GM12878 (cell line): ENCODE data around the gene KRT32. TPM values are rescaled to one million over a fixed set of nuclear protein-coding genes. Genes with fewer than 3 reads are reported as not detected.

Experiments used
- ATAC-seq: fragments of 200-7000 bp; cut with Tn5 transposase; 3 replicates; pipeline ENCODE4 v1.9.1; 2020; ENCODE audit warnings: mild to moderate bottlenecking, moderate library complexity
- Bru-seq: library from RNA; stranded (reverse); fragments of 400-500 nt; gene quantifications from one replicate; lab custom pipeline; 2021; lab: Mats Ljungman, UMichigan
- BruChase-seq, 2 experiments: library from RNA; stranded (reverse); fragments of 400-500 nt; gene quantifications; one replicate each; lab custom pipeline; 2021; lab: Mats Ljungman, UMichigan
- BruUV-seq: library from RNA; stranded (reverse); fragments of 400-500 nt; replicated peaks from 2 replicates; lab custom pipeline; 2021; lab: Mats Ljungman, UMichigan
- CTCF ChIA-PET: fragments of 300-600 bp; sonication (Branson Sonifier 250); formaldehyde crosslinking; extraction: SDS; loops from one replicate; lab custom pipeline; 2021; ENCODE audit warnings: inconsistent platforms; lab: Yijun Ruan, JAX
- POLR2A ChIA-PET: fragments of 350-600 bp; formaldehyde crosslinking; extraction: SDS; loops from one replicate; lab custom pipeline; 2021; ENCODE audit warnings: inconsistent platforms; lab: Charles Lee
- RAD21 ChIA-PET: fragments of 300-600 bp; sonication (Branson Sonifier 250); formaldehyde crosslinking; loops from one replicate; lab custom pipeline; 2023; ENCODE audit warnings: antibody characterized with exemption; ENCODE audit not compliant: unreplicated experiment; lab: Charles Lee
- SMC1A ChIA-PET: fragments of 300-600 bp; sonication (Branson Sonifier 250); formaldehyde crosslinking; loops from one replicate; lab custom pipeline; 2023; ENCODE audit not compliant: unreplicated experiment, uncharacterized antibody; lab: Charles Lee
- DNase-seq: peaks from one replicate; pipeline ENCODE4 v3.0.0-alpha.2; 2011; ENCODE audit warnings: low read depth, low spot score
- FAIRE-seq: peaks from 3 replicates; lab custom pipeline; 2011; peaks lifted over from hg19 to GRCh38; lab: Jason Lieb, UNC
- H2AFZ ChIP-seq: 2 replicates; pipeline ENCODE4 v1.6.0; 2011; ENCODE audit warnings: low read depth, low read length, control low read depth; ENCODE audit not compliant: control insufficient read depth
- H3K27ac ChIP-seq: 2 replicates; pipeline ENCODE4 v1.5.1; 2011; ENCODE audit warnings: control low read depth; ENCODE audit not compliant: control insufficient read depth, insufficient read depth
- H3K27me3 ChIP-seq, 2 experiments: replicated peaks in 1 of 2; 2 replicates each; pipeline versions ENCODE4 v1.6.0 to v1.6.1; 2011; ENCODE audit warnings: low read length in 1 of 2; ENCODE audit not compliant: control insufficient read depth in 2 of 2, insufficient read depth in 2 of 2
- H3K36me3 ChIP-seq, 2 experiments: 2 replicates each; pipeline ENCODE4 v1.5.1; 2011; ENCODE audit warnings: low read length in 1 of 2; ENCODE audit not compliant: control insufficient read depth in 2 of 2, insufficient read depth in 2 of 2
- H3K4me1 ChIP-seq: 2 replicates; pipeline ENCODE4 v1.6.1; 2011; ENCODE audit warnings: mild to moderate bottlenecking, low read length, moderate library complexity, mixed read lengths; ENCODE audit not compliant: control insufficient read depth, insufficient read depth
- H3K4me2 ChIP-seq: 2 replicates; pipeline ENCODE4 v1.6.0; 2011; ENCODE audit warnings: control low read depth; ENCODE audit not compliant: control insufficient read depth, insufficient read depth
- H3K4me3 ChIP-seq: fragments of 200-600 bp; sonication (generic); 2 replicates; pipeline ENCODE4 v1.5.1; 2016
- H3K79me2 ChIP-seq: 2 replicates; pipeline ENCODE4 v1.6.0; 2011; ENCODE audit warnings: low read length; ENCODE audit not compliant: control insufficient read depth, insufficient read depth
- H3K9ac ChIP-seq: 2 replicates; pipeline ENCODE4 v1.8.0; 2011; ENCODE audit warnings: low read length, control low read depth, mixed read lengths; ENCODE audit not compliant: control insufficient read depth, insufficient read depth
- H3K9me3 ChIP-seq: replicated peaks from 3 replicates; pipeline ENCODE4 v1.5.1; 2011; ENCODE audit warnings: mild to moderate bottlenecking, low read length; ENCODE audit not compliant: control insufficient read depth, insufficient read depth
- H4K20me1 ChIP-seq: 2 replicates; pipeline ENCODE4 v1.6.0; 2011; ENCODE audit not compliant: control insufficient read depth, insufficient read depth
- BMI1 ChIP-seq: fragments of 450-650 bp; IDR thresholded peaks from 2 replicates; pipeline ENCODE4 v1.6.1; 2016; ENCODE audit warnings: mild to moderate bottlenecking, moderate library complexity, borderline replicate concordance
- CHD2 ChIP-seq: IDR thresholded peaks from 2 replicates; pipeline ENCODE4 v1.6.1; 2011; ENCODE audit warnings: low read depth, low read length, improper control_type of control experiment, borderline replicate concordance
- FOS ChIP-seq: IDR thresholded peaks from 3 replicates; pipeline ENCODE4 v1.6.1; 2011; ENCODE audit warnings: borderline replicate concordance; ENCODE audit not compliant: insufficient read length; ENCODE audit errors: extremely low read depth
- TCF3 ChIP-seq: IDR thresholded peaks from 2 replicates; pipeline ENCODE4 v1.6.1; 2012; ENCODE audit warnings: low read depth, mild to moderate bottlenecking, low read length, borderline replicate concordance; ENCODE audit not compliant: insufficient read depth
- WGBS: methylation state at CpG from one replicate; pipeline ENCODE4 v1.1.6; 2016; ENCODE audit warnings: low lambda C conversion rate; ENCODE audit not compliant: insufficient replicate concordance, insufficient coverage; ENCODE audit errors: missing lambda C conversion rate; 5-methylcytosine and 5-hydroxymethylcytosine counted together
- in situ Hi-C: fragments of 300-500 bp; cut with MboI; formaldehyde crosslinking; loops from 9 replicates; pipeline ENCODE4 v1.14.3; 2018; ENCODE audit warnings: mixed read lengths
- intact Hi-C: fragments of 100-400 bp; cut with micrococcal nuclease; formaldehyde crosslinking; loops from one replicate; pipeline ENCODE4 v1.14.2; 2022; ENCODE audit not compliant: unreplicated experiment
- long read RNA-seq, 2 experiments: library from polyadenylated mRNA; unstranded; transcript quantifications; one replicate each; pipeline ENCODE4 v2.0.0, GENCODE V29; 2019 to 2020
- polyA minus RNA-seq, 3 experiments: library from RNA; depleted of rRNA, polyadenylated mRNA; stranded (reverse); fragments of >200 nt; gene quantifications; 2 replicates each; pipeline ENCODE4 v1.2.3, GENCODE V29; 2011
- polyA plus RNA-seq, 11 experiments: library from polyadenylated mRNA; depleted of rRNA in 4 of 11; unstranded in 6 of 11; stranded (reverse) in 5 of 11; fragments of >200 nt; fragmentation: Nextera tagmentation in 4 of 11; fragmentation: Illumina TruSeq in 1 of 11; extraction: Ambion mirVana in 4 of 11; extraction: Trizol in 1 of 11; gene quantifications; 1 replicate in 1 of 11; 2 replicates in 10 of 11; pipeline versions ENCODE4 v1.2.1 to v1.2.3, GENCODE V29; 2011 to 2016; ENCODE audit warnings: inconsistent platforms in 2 of 11, missing spikeins in 2 of 11, low read depth in 1 of 11
- total RNA-seq, 4 experiments: library from RNA; depleted of rRNA in 3 of 4; stranded (reverse); fragments of >200 nt in 3 of 4; fragmentation: Illumina TruSeq in 1 of 4; extraction: Trizol in 1 of 4; gene quantifications; 2 replicates each; pipeline versions ENCODE4 v1.2.1 to v1.2.3, GENCODE V29; 2013 to 2021
- TF ChIP-seq, protein P1 (sequence below): fragments of 450-650 bp; formaldehyde crosslinking; IDR thresholded peaks from 2 replicates; pipeline ENCODE4 v1.4.0; 2022; ENCODE audit warnings: mild to moderate bottlenecking, moderate library complexity

Gene KRT32
- total RNA-seq (2013; cell fraction: nucleolus; rRNA removed) = not detected in 2 replicates
- not detected in 2 replicates for total RNA-seq (2014; rRNA removed)
- not detected in 2 replicates for total RNA-seq (2014; rRNA removed; fragmentation: Illumina TruSeq; extraction: Trizol)
- total RNA-seq (2021) = not detected in 2 replicates
- not detected for polyA plus RNA-seq (2011; ENCODE audit: low read depth)
- polyA plus RNA-seq (2011; rRNA removed) = not detected in 2 replicates
- not detected in 2 replicates for polyA plus RNA-seq (2011; cell fraction: cytosol; rRNA removed)
- not detected in 2 replicates for polyA plus RNA-seq (2011; cell fraction: nucleus; rRNA removed)
- polyA plus RNA-seq (2012) = not detected in 2 replicates
- polyA plus RNA-seq (2014; fragmentation: Illumina TruSeq; extraction: Trizol) = not detected in 2 replicates
- polyA plus RNA-seq (2014; fragmentation: Nextera tagmentation; extraction: Ambion mirVana) = not detected
- polyA plus RNA-seq (2014; rRNA removed) = not detected in 2 replicates
- not detected for polyA plus RNA-seq (2016; fragmentation: Nextera tagmentation; extraction: Ambion mirVana)
- polyA minus RNA-seq (2011; rRNA and poly(A)+ RNA removed) = not detected in 2 replicates
- polyA minus RNA-seq (2011; cell fraction: cytosol; rRNA and poly(A)+ RNA removed) = not detected in 2 replicates
- not detected in 2 replicates for polyA minus RNA-seq (2011; cell fraction: nucleus; rRNA and poly(A)+ RNA removed)
- Bru-seq, nascent RNA = not detected
- not detected for BruChase-seq, experiment 1, labeled RNA remaining after a 6-hour chase
- not detected for BruChase-seq, experiment 2, labeled RNA remaining after a 2-hour chase
- long read RNA-seq, experiment 1 = 0 reads
- long read RNA-seq, experiment 2 = 0 reads

DNA sequence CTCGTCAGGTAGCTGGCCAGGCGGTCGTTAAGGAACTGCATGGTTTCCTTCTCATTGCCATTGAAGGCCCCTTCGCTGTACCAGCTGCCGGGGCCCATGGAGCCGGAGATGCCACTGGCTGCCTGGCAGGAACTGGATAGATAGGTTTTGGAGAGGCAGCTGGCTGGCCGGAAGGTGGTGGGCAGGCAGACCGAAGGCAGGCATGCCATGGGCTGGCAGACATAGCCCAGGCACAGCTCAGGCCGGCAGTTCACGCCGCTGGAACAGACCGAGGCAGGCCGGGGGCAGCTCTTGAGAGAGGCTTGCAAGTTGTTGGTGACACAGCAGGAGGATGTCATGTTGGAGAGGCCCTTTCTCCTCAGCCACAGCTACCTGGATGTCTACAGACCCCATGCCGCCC is at the start of gene KRT32:
TSS of gene KRT32 (minus strand) at position 399 of the 400 bp plus-strand sequence. CDS start at position 338, 61 bp downstream.
- ChIA-PET CTCF (interaction anchor here (0.6 to 1.3 kb wide), 3 partner anchors 11 to 629 kb away, joined by 3 read pairs; no protein-coding TSS in a partner anchor), RAD21 (no interaction called here), SMC1A (no interaction called here), POLR2A (no interaction called here)
- BruUV-seq = no TSS peak
- H4K20me1 ChIP-seq = no peaks in the 10 kb centered on the region
- H3K27ac ChIP-seq = no peak within 1 kb of the TSS
- ATAC-seq = no peak
- H3K4me3 ChIP-seq = no peak within 1 kb of the TSS
- H2AFZ ChIP-seq = no peak within 1 kb of the TSS
- TF ChIP-seq, protein P1, sequence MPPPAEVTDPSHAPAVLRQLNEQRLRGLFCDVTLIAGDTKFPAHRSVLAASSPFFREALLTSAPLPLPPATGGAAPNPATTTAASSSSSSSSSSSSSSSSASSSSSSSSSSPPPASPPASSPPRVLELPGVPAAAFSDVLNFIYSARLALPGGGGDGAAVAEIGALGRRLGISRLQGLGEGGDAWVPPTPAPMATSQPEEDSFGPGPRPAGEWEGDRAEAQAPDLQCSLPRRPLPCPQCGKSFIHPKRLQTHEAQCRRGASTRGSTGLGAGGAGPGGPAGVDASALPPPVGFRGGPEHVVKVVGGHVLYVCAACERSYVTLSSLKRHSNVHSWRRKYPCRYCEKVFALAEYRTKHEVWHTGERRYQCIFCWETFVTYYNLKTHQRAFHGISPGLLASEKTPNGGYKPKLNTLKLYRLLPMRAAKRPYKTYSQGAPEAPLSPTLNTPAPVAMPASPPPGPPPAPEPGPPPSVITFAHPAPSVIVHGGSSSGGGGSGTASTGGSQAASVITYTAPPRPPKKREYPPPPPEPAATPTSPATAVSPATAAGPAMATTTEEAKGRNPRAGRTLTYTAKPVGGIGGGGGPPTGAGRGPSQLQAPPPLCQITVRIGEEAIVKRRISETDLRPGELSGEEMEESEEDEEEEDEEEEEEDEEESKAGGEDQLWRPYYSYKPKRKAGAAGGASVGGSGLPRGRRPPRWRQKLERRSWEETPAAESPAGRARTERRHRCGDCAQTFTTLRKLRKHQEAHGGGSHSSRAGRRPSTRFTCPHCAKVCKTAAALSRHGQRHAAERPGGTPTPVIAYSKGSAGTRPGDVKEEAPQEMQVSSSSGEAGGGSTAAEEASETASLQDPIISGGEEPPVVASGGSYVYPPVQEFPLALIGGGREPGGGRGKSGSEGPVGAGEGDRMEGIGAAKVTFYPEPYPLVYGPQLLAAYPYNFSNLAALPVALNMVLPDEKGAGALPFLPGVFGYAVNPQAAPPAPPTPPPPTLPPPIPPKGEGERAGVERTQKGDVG (CRISPR knock-in tag) = no peak
- TF ChIP-seq FOS (no peak), CHD2 (no peak), BMI1 (no peak), TCF3 (no peak)
- no peak for FAIRE-seq
- H3K9me3 ChIP-seq = no peaks in the 10 kb centered on the region
- H3K4me1 ChIP-seq = no peaks in the 10 kb centered on the region
- 35% methylated on average over 14 of the region's 14 CpGs for WGBS
- DNase-seq = no peak
- in situ Hi-C loops = no loop called here
- intact Hi-C loops = no loop called here
- no peaks in the 10 kb centered on the region for H3K79me2 ChIP-seq
- no peaks in the 10 kb centered on the region for H3K36me3 ChIP-seq
- no peak within 1 kb of the TSS for H3K4me2 ChIP-seq
- no peak within 1 kb of the TSS for H3K9ac ChIP-seq
- H3K27me3 ChIP-seq = no peaks in the 10 kb centered on the region; a peak in 2 of 4 replicates
